KOPT-K1 (cell line): ENCODE measurements around the gene RAB40C.

Experiments
- H3K27ac ChIP-seq: fragments of 200-600 bp; sonication (generic); 2 replicates; pipeline ENCODE4 v1.5.1; 2016; ENCODE audit warnings: antibody characterized with exemption, mild to moderate bottlenecking, low read depth, low read length; ENCODE audit not compliant: poor library complexity, severe bottlenecking
- H3K36me3 ChIP-seq: fragments of 200-600 bp; sonication (generic); 2 replicates; pipeline ENCODE4 v1.5.1; 2017; ENCODE audit warnings: antibody characterized with exemption, mild to moderate bottlenecking, low read length, moderate library complexity; ENCODE audit not compliant: insufficient read depth
- H3K9me3 ChIP-seq: fragments of 200-600 bp; sonication (generic); 2 replicates; pipeline ENCODE4 v1.5.1; 2017; ENCODE audit warnings: antibody characterized with exemption, low read length, mild to moderate bottlenecking; ENCODE audit not compliant: insufficient read depth, poor library complexity, severe bottlenecking

Gene RAB40C, protein sequence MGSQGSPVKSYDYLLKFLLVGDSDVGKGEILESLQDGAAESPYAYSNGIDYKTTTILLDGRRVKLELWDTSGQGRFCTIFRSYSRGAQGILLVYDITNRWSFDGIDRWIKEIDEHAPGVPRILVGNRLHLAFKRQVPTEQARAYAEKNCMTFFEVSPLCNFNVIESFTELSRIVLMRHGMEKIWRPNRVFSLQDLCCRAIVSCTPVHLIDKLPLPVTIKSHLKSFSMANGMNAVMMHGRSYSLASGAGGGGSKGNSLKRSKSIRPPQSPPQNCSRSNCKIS

GRCh38 chr16:589658-590187, at the start of gene RAB40C:
RAB40C (plus strand) TSS chr16:590066; CDS start chr16:590292, 226 bp downstream.
- no peaks in the 10 kb centered on the region for H3K36me3 ChIP-seq
- H3K9me3 ChIP-seq, result no peaks in the 10 kb centered on the region
- peak within 1 kb of the TSS; percentile 92 for H3K27ac ChIP-seq

- peaks cover 22% of the 10 kb centered on the region; the same call in 1 of the 2 replicates for H3K36me3 ChIP-seq
- no peak overlapping the region for H3K27ac ChIP-seq
- H3K9me3 ChIP-seq, result no peaks in the 10 kb centered on the region
Measured at GRCh38 chr16:540645-541340, 49.1 kb upstream of the RAB40C start.

- no peaks in the 10 kb centered on the region for H3K9me3 ChIP-seq
- H3K27ac ChIP-seq, result no peak overlapping the region
- H3K36me3 ChIP-seq, result peaks cover 9% of the 10 kb centered on the region; the same call in 1 of the 2 replicates
Measured at GRCh38 chr16:543301-544164, 46.3 kb upstream of the RAB40C start.

DNA sequence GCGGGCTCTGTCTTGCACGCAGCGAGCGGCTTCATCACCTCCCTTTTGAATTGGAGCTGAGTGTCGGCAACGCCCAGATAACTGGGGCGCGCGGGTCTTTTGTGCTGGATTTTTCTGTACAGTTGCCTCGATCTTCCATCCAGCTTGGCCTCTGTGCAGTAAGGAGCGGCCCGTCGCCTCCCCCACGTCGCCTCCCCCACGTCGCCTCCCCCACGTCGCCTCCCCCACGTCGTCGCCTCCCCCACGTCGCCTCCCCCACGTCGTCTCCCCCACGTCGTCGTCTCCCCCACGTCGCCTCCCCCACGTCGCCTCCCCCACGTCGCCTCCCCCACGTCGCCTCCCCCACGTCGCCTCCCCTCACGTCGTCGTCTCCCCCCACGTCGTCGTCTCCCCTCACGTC, 45.3 kb upstream of the RAB40C start:
- H3K27ac ChIP-seq, result no peak overlapping the region
- H3K36me3 ChIP-seq, result peaks cover 13% of the 10 kb centered on the region; the same call in 1 of the 2 replicates
- no peaks in the 10 kb centered on the region for H3K9me3 ChIP-seq

GRCh38 chr16:546909-547770, 42.7 kb upstream of the RAB40C start:
- H3K9me3 ChIP-seq, result no peaks in the 10 kb centered on the region
- H3K36me3 ChIP-seq, result peaks cover 24% of the 10 kb centered on the region; the same call in 1 of the 2 replicates
- H3K27ac ChIP-seq, result no peak overlapping the region

DNA sequence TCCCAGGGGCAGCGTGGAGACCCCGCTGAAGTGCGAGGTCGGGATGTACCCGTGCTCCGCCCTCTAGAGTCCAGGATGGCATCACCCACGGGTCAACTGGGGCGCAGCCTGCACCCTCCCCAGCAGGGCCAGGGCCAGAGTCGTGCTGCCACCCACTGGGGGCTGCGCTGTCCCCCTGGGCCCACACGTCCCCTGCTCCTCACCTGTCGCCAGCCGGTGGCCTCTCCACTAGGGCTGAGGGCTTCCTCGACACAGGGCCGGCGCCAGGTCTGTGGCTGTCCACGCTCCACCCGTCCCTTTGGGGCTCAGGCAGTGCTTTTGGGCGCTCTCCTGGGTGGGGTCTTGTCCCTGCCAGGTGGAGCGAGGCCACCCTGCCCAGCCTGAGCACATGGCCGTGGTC, 41.3 kb upstream of the RAB40C start:
- Histone ChIP-seq H3K9me3 (no peaks in the 10 kb centered on the region), H3K36me3 (peaks cover 25% of the 10 kb centered on the region; the same call in 1 of the 2 replicates), H3K27ac (no peak overlapping the region)

DNA sequence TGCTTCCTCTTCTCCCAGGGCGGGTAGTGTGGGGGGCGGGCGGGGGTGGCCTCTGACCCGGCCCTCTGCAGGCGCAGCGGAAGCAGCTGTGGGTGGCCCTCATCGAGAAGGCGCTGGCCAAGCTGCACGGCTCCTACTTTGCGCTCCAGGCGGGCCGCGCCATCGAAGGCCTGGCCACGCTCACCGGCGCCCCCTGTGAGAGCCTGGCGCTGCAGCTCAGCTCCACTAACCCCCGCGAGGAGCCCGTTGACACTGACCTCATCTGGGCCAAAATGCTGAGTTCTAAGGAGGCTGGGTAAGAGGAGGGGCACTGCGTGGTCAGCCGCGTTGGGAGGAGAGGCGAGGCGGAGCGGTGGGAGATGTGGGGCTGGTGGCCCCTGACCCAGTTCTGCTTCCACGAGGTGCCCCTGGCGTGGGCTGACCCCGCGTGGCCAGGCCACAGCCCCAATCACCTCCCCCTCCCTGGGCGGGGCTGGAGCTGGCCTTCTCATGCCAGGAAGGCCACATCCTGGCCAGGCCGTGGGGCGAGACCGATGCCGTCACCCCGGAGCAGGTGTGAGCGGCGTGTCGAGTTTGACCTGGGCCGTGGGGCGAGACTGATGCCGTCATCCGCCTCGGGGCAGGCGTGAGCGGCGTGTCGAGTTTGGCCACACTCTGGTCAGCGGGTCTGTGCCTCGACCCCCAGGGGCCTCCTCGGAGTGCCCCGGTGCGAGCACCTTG, 40.2 kb upstream of the RAB40C start:
- Histone ChIP-seq H3K9me3 (no peaks in the 10 kb centered on the region), H3K36me3 (peaks cover 25% of the 10 kb centered on the region; the same call in 1 of the 2 replicates), H3K27ac (no peak overlapping the region)

- Histone ChIP-seq H3K27ac (no peak overlapping the region), H3K9me3 (no peaks in the 10 kb centered on the region), H3K36me3 (peaks cover 25% of the 10 kb centered on the region; the same call in 1 of the 2 replicates)
Measured at GRCh38 chr16:551210-551609, 38.7 kb upstream of the RAB40C start.

- Histone ChIP-seq H3K36me3 (peaks cover 25% of the 10 kb centered on the region; the same call in 1 of the 2 replicates), H3K27ac (no peak overlapping the region)
Measured at GRCh38 chr16:552171-552570, 37.7 kb upstream of the RAB40C start.

GRCh38 chr16:553601-554296, 36.1 kb upstream of the RAB40C start:
- Histone ChIP-seq H3K9me3 (no peaks in the 10 kb centered on the region), H3K27ac (no peak overlapping the region), H3K36me3 (peaks cover 14% of the 10 kb centered on the region; the same call in 1 of the 2 replicates)

More at GRCh38 chr16:552171-552570, 37.7 kb upstream of the RAB40C start:
- no peaks in the 10 kb centered on the region for H3K9me3 ChIP-seq

DNA sequence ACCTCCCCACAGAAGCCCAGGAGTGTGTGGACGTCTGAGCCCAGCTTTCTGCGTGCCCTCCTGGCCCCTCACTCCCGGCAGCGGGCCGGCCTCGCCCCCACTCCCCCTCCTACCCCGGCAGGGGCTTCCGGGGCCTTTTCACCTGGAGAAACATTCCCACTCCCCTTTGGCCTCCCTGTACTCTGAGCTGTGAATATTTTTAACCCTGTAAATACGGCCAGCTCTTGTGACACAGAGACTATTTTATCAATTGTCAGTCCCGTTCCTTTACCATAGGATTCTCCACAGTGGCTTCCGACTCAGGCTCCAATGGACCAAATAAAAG, 35.6 kb upstream of the RAB40C start:
- Histone ChIP-seq H3K27ac (no peak overlapping the region), H3K9me3 (no peaks in the 10 kb centered on the region), H3K36me3 (peaks cover 12% of the 10 kb centered on the region; the same call in 1 of the 2 replicates)

GRCh38 chr16:554640-555365, 35.1 kb upstream of the RAB40C start:
- H3K27ac ChIP-seq, result no peak overlapping the region
- peaks cover 12% of the 10 kb centered on the region; the same call in 1 of the 2 replicates for H3K36me3 ChIP-seq
- H3K9me3 ChIP-seq, result no peaks in the 10 kb centered on the region
